ENCODE data around the gene LIAS. TPM values are rescaled to one million over a fixed set of nuclear protein-coding genes. Genes with fewer than 3 reads are reported as not detected.
"Not testable (repeated sequence)": the region's sequence is repeated elsewhere in the genome, so short reads cannot be mapped to it uniquely, and the experiment has no call there.

Gene LIAS
- total RNA-seq, 1 experiment from 2014 or later, result 23.5 TPM

DNA sequence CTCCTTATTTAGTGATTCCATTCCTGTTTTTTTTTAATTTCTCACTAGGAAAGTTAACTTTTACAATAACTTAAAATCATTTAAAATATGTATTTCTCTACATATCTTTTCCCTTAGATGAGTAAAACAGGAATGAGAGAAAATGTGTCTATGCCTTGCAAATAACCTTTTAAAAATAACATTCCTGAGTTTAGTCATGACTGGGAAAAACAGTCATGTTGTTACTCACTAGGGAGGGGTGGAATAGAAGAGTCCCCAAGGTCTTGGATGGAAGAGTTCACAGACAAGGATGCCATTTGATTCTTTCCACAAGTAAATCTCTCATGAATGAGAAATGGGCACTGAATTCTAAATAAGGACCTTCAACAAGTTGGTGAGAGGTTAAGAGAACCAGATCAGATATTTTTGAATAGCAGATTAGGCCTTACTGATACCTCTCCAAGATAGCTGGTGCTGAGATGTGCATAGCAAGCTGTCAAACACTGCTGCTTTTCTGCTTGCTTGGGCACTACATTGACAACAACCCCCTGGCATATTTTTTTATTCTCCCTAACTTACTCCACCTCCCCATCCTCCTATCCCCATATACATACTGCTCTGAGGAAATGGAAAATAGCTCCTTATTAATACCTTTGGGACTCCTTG, 43.3 kb downstream of the LIAS start (continued):
- no peak for TF ChIP-seq YY1 (IDR thresholded peaks at IDR 0.05; ENCODE audit: extremely low read depth, insufficient replicate concordance, low read depth, low read length)
- TF ChIP-seq, protein P1, sequence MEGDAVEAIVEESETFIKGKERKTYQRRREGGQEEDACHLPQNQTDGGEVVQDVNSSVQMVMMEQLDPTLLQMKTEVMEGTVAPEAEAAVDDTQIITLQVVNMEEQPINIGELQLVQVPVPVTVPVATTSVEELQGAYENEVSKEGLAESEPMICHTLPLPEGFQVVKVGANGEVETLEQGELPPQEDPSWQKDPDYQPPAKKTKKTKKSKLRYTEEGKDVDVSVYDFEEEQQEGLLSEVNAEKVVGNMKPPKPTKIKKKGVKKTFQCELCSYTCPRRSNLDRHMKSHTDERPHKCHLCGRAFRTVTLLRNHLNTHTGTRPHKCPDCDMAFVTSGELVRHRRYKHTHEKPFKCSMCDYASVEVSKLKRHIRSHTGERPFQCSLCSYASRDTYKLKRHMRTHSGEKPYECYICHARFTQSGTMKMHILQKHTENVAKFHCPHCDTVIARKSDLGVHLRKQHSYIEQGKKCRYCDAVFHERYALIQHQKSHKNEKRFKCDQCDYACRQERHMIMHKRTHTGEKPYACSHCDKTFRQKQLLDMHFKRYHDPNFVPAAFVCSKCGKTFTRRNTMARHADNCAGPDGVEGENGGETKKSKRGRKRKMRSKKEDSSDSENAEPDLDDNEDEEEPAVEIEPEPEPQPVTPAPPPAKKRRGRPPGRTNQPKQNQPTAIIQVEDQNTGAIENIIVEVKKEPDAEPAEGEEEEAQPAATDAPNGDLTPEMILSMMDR (IDR thresholded peaks at IDR 0.05 in 2 of 3, conservative IDR thresholded peaks at IDR 0.05 in 1 of 3; ENCODE audit: borderline replicate concordance in 1 of 3, insufficient read depth in 1 of 3, low read depth in 2 of 3, low read length in 2 of 3), result no peak
- TF ChIP-seq, protein P2, sequence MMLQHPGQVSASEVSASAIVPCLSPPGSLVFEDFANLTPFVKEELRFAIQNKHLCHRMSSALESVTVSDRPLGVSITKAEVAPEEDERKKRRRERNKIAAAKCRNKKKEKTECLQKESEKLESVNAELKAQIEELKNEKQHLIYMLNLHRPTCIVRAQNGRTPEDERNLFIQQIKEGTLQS (IDR thresholded peaks at IDR 0.05), result no peak

DNA sequence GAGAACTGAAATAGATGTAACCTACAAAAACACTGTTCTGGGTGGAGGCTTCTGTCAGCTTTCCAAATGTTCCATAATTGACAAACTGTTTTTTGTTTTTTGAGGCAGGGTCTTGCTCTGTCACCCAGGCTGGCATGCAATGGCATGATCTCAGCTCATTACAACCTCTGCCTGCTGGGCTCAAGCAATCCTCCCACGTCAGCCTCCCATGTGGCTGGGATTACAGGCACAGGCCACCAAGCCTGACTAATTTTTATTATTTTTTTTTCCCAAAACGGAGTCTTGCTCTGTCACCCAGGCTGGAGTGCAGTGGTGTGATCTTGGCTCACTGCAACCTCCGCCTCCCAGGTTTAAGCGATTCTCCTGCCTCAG, 43.8 kb downstream of the LIAS start:
- RAD21 ChIA-PET (ENCODE audit: low non-redundant PET in 1 of 2, low total read pairs in 2 of 2, uncharacterized antibody in 2 of 2, unreplicated experiment in 2 of 2); H3K27ac ChIP-seq (ENCODE audit: low read depth, low read length); intact Hi-C loops (cut with micrococcal nuclease); H3K4me1 ChIP-seq (ENCODE audit: control insufficient read depth in 1 of 2, insufficient read depth in 2 of 2, low read length in 2 of 2); CTCF ChIA-PET; H3K9me3 ChIP-seq (ENCODE audit: control insufficient read depth in 1 of 2, insufficient read depth in 1 of 2, low read depth in 1 of 2, low read length in 2 of 2); H3K79me2 ChIP-seq (ENCODE audit: insufficient read depth, low read length); BruUV-seq (replicated peaks); H3K27me3 ChIP-seq (ENCODE audit: insufficient read depth, low read length); DNase-seq (ENCODE audit: low read depth, low spot score); POLR2A ChIA-PET; H2AFZ ChIP-seq (ENCODE audit: low read depth, low read length, poor library complexity, severe bottlenecking); ATAC-seq; H3K9me2 ChIP-seq (ENCODE audit: insufficient read depth); H3K4me2 ChIP-seq (ENCODE audit: low read length); H3K4me3 ChIP-seq (replicated peaks in 1 of 2; ENCODE audit: low read depth in 1 of 2, low read length in 2 of 2); H4K20me1 ChIP-seq (ENCODE audit: insufficient read depth); H3K9ac ChIP-seq (ENCODE audit: low read length): not testable (repeated sequence)
- H3K36me3 ChIP-seq (ENCODE audit: control insufficient read depth in 1 of 2, insufficient read depth in 2 of 2, low read length in 2 of 2), result peaks cover 38 to 47% of the 10 kb centered on the region in 2 experiments

DNA sequence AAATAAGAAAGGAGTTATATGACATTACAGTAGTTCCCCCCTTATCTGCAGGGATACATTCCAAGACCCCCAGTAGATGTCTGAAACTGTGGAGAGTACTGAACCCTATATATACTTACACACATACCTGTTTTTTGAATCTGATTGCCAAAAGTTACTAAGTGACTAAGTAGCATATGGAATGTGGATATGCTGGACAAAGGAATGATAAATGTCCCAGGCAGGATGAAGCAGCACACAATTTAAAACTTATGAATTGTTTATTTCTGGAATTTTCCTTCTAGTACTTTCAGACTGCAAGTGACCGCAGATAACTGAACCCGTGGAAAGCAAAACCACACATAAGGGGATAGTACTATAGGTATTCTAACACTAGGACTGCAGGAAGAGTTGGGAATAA, 45.7 kb downstream of the LIAS start:
- Histone ChIP-seq H3K4me3 (replicated peaks in 1 of 2; ENCODE audit: low read depth in 1 of 2, low read length in 2 of 2) (no peak overlapping the region), H3K4me1 (ENCODE audit: control insufficient read depth in 1 of 2, insufficient read depth in 2 of 2, low read length in 2 of 2) (no peaks in the 10 kb centered on the region; a peak in 1 of 4 replicates), H3K79me2 (ENCODE audit: insufficient read depth, low read length) (no peaks in the 10 kb centered on the region), H3K36me3 (ENCODE audit: control insufficient read depth in 1 of 2, insufficient read depth in 2 of 2, low read length in 2 of 2) (peaks cover 55 to 63% of the 10 kb centered on the region in 2 experiments), H3K9me3 (ENCODE audit: control insufficient read depth in 1 of 2, insufficient read depth in 1 of 2, low read depth in 1 of 2, low read length in 2 of 2) (no peaks in the 10 kb centered on the region), H3K27ac (ENCODE audit: low read depth, low read length) (no peak overlapping the region), H3K27me3 (ENCODE audit: insufficient read depth, low read length) (no peaks in the 10 kb centered on the region), H3K4me2 (ENCODE audit: low read length) (no peak overlapping the region), H3K9me2 (ENCODE audit: insufficient read depth) (no peaks in the 10 kb centered on the region), H4K20me1 (ENCODE audit: insufficient read depth) (no peaks in the 10 kb centered on the region), H2AFZ (ENCODE audit: low read depth, low read length, poor library complexity, severe bottlenecking) (no peak overlapping the region), H3K9ac (ENCODE audit: low read length) (no peak overlapping the region)
- BruUV-seq (replicated peaks), result no TSS peak
- ChIA-PET RAD21 (ENCODE audit: low non-redundant PET in 1 of 2, low total read pairs in 2 of 2, uncharacterized antibody in 2 of 2, unreplicated experiment in 2 of 2) (no interaction called here), POLR2A (no interaction called here), CTCF (no interaction called here)
- DNase-seq (ENCODE audit: low read depth, low spot score) (no peak), ATAC-seq (no peak)
- intact Hi-C loops (cut with micrococcal nuclease), result no loop called here
- no peak for TF ChIP-seq ELF1 (IDR thresholded peaks at IDR 0.05; ENCODE audit: borderline replicate concordance, low read depth)
- TF ChIP-seq, protein P3, sequence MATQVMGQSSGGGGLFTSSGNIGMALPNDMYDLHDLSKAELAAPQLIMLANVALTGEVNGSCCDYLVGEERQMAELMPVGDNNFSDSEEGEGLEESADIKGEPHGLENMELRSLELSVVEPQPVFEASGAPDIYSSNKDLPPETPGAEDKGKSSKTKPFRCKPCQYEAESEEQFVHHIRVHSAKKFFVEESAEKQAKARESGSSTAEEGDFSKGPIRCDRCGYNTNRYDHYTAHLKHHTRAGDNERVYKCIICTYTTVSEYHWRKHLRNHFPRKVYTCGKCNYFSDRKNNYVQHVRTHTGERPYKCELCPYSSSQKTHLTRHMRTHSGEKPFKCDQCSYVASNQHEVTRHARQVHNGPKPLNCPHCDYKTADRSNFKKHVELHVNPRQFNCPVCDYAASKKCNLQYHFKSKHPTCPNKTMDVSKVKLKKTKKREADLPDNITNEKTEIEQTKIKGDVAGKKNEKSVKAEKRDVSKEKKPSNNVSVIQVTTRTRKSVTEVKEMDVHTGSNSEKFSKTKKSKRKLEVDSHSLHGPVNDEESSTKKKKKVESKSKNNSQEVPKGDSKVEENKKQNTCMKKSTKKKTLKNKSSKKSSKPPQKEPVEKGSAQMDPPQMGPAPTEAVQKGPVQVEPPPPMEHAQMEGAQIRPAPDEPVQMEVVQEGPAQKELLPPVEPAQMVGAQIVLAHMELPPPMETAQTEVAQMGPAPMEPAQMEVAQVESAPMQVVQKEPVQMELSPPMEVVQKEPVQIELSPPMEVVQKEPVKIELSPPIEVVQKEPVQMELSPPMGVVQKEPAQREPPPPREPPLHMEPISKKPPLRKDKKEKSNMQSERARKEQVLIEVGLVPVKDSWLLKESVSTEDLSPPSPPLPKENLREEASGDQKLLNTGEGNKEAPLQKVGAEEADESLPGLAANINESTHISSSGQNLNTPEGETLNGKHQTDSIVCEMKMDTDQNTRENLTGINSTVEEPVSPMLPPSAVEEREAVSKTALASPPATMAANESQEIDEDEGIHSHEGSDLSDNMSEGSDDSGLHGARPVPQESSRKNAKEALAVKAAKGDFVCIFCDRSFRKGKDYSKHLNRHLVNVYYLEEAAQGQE (IDR thresholded peaks at IDR 0.05; ENCODE audit: low read depth), result no peak
- no peak for TF ChIP-seq YY1 (IDR thresholded peaks at IDR 0.05; ENCODE audit: extremely low read depth, insufficient replicate concordance, low read depth, low read length)
- TF ChIP-seq RAD21 (IDR thresholded peaks at IDR 0.05; ENCODE audit: low read depth), result no peak
- TF ChIP-seq EZH2phosphoT487 (IDR thresholded peaks at IDR 0.05; ENCODE audit: borderline replicate concordance), result no peak
- TF ChIP-seq CBX3 (IDR thresholded peaks at IDR 0.05; ENCODE audit: low read depth), result no peak
